ENCODE measurements around the gene CCDC148. TPM values are rescaled to one million over a fixed set of nuclear protein-coding genes. Genes with fewer than 3 reads are reported as not detected.

Gene CCDC148
- total RNA-seq, 8 experiments from 2014 or later, result 0.45 to 7.0 (median 1.5) TPM

GRCh38 chr2:158403237-158403636 lies 53.3 kb downstream of the CCDC148 start:
- in situ Hi-C loops (cut with MboI; ENCODE audit: low pct_unique_long_range_greater_than_20kb in 2 of 9, low sequenced_read_pairs in 9 of 9, unreplicated experiment in 9 of 9), result no loop called here
- no peaks in the 10 kb centered on the region for H3K4me1 ChIP-seq (replicated peaks in 1 of 2)
- WGBS, 10 experiments, result 67 to 100% (median 100%) methylated on average over 1 of the region's 1 CpG; no CpG with 5 or more reads in 5 of the 10 experiments
- no peak overlapping the region for H3K27ac ChIP-seq
- H3K4me3 ChIP-seq, result no peak overlapping the region
- peak in 1 of 8 experiments; percentile 46 for ATAC-seq (replicated peaks in 6 of 8)

GRCh38 chr2:158402665-158403064 lies 53.9 kb downstream of the CCDC148 start:
- no peaks in the 10 kb centered on the region for H3K4me1 ChIP-seq (replicated peaks in 1 of 2)
- no peak overlapping the region for H3K4me3 ChIP-seq
- WGBS, 10 experiments, result 15 to 100% (median 78%) methylated on average over 1 to 2 of the region's 2 CpGs; no CpG with 5 or more reads in 1 of the 10 experiments
- in situ Hi-C loops (cut with MboI; ENCODE audit: low pct_unique_long_range_greater_than_20kb in 2 of 9, low sequenced_read_pairs in 9 of 9, unreplicated experiment in 9 of 9), result no loop called here
- no peak for ATAC-seq (replicated peaks in 6 of 8)
- no peak overlapping the region for H3K27ac ChIP-seq

- no peak overlapping the region for H3K27ac ChIP-seq
- peaks cover 0 to 2% of the 10 kb centered on the region in 2 donors for H3K4me1 ChIP-seq (replicated peaks in 1 of 2)
- 63 to 100% (median 80%) methylated on average over 1 of the region's 1 CpG; no CpG with 5 or more reads in 7 of the 10 experiments for WGBS, 10 experiments
- no peak overlapping the region for H3K4me3 ChIP-seq
- in situ Hi-C loops (cut with MboI; ENCODE audit: low pct_unique_long_range_greater_than_20kb in 2 of 9, low sequenced_read_pairs in 9 of 9, unreplicated experiment in 9 of 9), result no loop called here
- peak in 2 of 8 experiments; percentile 16 to 67 for ATAC-seq (replicated peaks in 6 of 8)
Observed at GRCh38 chr2:158395166-158395565, 61.4 kb downstream of the CCDC148 start.

DNA sequence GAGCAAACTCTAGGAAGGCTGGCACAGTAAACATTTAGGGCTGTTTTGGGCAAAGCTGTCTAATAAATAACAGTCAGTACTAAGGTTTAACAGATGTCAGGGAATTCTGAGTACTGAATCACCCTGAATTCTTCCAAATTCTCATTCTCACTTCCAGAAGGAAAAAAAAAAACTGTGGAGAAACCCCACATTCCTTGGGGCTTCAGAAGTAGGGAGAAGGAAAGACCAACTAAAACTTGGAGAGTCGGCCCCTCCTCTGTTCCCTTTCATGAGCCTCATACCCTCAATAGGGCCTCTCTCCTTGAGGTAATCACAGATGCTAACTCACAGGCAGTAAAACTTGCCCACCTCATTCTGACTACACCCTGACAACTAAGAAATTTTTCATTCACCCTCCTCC lies 62.1 kb downstream of the CCDC148 start:
- Histone ChIP-seq H3K4me1 (replicated peaks in 1 of 2) (peaks cover 0 to 2% of the 10 kb centered on the region in 2 donors), H3K4me3 (no peak overlapping the region), H3K27ac (no peak overlapping the region)
- WGBS, 10 experiments, result 20 to 44% (median 31%) methylated on average over 1 of the region's 1 CpG; no CpG with 5 or more reads in 6 of the 10 experiments
- ATAC-seq (replicated peaks in 6 of 8), result no peak
- in situ Hi-C loops (cut with MboI; ENCODE audit: low pct_unique_long_range_greater_than_20kb in 2 of 9, low sequenced_read_pairs in 9 of 9, unreplicated experiment in 9 of 9), result no loop called here

DNA sequence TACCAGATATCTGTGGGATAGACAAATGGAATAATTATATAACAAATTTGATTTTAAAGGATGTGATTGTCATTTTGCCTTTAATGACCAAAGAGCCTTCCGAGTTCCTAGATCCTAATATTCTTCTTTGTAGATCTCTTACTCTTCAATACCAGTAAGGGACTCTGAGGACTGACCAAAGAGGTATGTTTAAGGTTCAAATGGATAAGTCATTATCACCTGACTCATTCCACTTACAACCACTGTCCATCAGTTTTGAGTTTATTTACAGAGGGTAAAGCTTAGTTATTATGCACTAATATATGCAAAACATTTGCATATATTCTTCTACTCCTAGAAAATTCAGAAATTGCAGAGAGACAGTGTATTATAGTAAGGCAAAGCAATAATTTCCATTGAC lies 62.7 kb downstream of the CCDC148 start:
- ATAC-seq (replicated peaks in 6 of 8), result no peak
- Histone ChIP-seq H3K27ac (no peak overlapping the region), H3K4me1 (replicated peaks in 1 of 2) (peaks cover 0 to 2% of the 10 kb centered on the region in 2 donors), H3K4me3 (no peak overlapping the region)
- in situ Hi-C loops (cut with MboI; ENCODE audit: low pct_unique_long_range_greater_than_20kb in 2 of 9, low sequenced_read_pairs in 9 of 9, unreplicated experiment in 9 of 9), result no loop called here
- 25 to 100% (median 50%) methylated on average over 1 of the region's 1 CpG; no CpG with 5 or more reads in 3 of the 10 experiments for WGBS, 10 experiments

DNA sequence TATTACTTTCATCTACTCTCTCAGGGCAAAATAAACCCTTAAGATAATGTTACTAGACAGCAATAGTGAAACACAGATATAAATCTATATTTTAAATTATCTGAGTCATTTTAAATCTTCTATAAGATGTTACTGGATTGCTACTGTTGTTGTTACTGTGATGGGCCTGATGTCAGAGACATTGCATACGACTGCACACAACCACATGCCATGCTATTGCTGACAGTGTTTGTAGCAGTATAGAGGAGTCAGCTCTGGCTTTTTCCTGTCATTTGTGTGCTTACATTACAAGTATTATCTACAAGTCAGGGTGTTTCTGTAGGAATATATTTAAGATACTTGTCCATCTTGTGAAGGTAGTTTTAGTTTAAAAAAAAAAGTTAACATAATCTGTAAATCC lies 63.9 kb downstream of the CCDC148 start:
- 0 to 60% (median 6%) methylated on average over 1 of the region's 1 CpG; no CpG with 5 or more reads in 4 of the 10 experiments for WGBS, 10 experiments
- Histone ChIP-seq H3K27ac (no peak overlapping the region), H3K4me1 (replicated peaks in 1 of 2) (peaks cover 0 to 2% of the 10 kb centered on the region in 2 donors), H3K4me3 (no peak overlapping the region)
- ATAC-seq (replicated peaks in 6 of 8), result peak in 3 of 8 experiments; percentile 54 to 63 (median 62)
- in situ Hi-C loops (cut with MboI; ENCODE audit: low pct_unique_long_range_greater_than_20kb in 2 of 9, low sequenced_read_pairs in 9 of 9, unreplicated experiment in 9 of 9), result no loop called here

DNA sequence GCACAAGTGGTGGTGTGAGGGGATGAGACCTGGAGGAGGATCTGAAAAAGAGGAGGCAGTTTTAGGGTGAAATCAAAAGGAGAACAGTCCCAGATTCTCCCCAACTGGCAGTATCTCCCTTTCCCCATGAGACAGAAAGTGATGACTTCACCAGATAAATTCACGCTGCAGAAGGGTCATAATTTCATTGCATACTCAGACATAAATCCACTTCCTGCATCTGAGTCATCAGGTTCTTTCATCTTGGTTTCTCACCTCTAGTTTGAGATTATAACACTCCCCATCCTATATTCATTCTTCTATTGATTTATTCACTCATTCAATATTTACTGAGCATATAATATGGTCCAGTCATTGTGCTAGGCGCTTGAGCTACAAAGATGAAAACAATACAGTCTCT lies 64.7 kb downstream of the CCDC148 start:
- Histone ChIP-seq H3K4me3 (no peak overlapping the region), H3K4me1 (replicated peaks in 1 of 2) (peaks cover 0 to 2% of the 10 kb centered on the region in 2 donors), H3K27ac (no peak overlapping the region)
- in situ Hi-C loops (cut with MboI; ENCODE audit: low pct_unique_long_range_greater_than_20kb in 2 of 9, low sequenced_read_pairs in 9 of 9, unreplicated experiment in 9 of 9), result no loop called here
- peak in 5 of 8 experiments; percentile 42 to 81 (median 69) for ATAC-seq (replicated peaks in 6 of 8)
- WGBS, 10 experiments, result 50 to 100% (median 83%) methylated on average over 1 to 2 of the region's 2 CpGs; no CpG with 5 or more reads in 1 of the 10 experiments

- H3K4me1 ChIP-seq (replicated peaks in 1 of 2), result peaks cover 0 to 2% of the 10 kb centered on the region in 2 donors
- H3K27ac ChIP-seq, result no peak overlapping the region
- in situ Hi-C loops (cut with MboI; ENCODE audit: low pct_unique_long_range_greater_than_20kb in 2 of 9, low sequenced_read_pairs in 9 of 9, unreplicated experiment in 9 of 9), result no loop called here
- no peak overlapping the region for H3K4me3 ChIP-seq
- ATAC-seq (replicated peaks in 6 of 8), result peak in 1 of 8 experiments; percentile 42
Observed at GRCh38 chr2:158391361-158391760, 65.2 kb downstream of the CCDC148 start.

- no peak overlapping the region for H3K27ac ChIP-seq
- no peak for ATAC-seq (replicated peaks in 6 of 8)
- in situ Hi-C loops (cut with MboI; ENCODE audit: low pct_unique_long_range_greater_than_20kb in 2 of 9, low sequenced_read_pairs in 9 of 9, unreplicated experiment in 9 of 9), result no loop called here
- H3K4me3 ChIP-seq, result no peak overlapping the region
- WGBS, 10 experiments, result 50 to 100% (median 83%) methylated on average over 1 of the region's 1 CpG; no CpG with 5 or more reads in 5 of the 10 experiments
- H3K4me1 ChIP-seq (replicated peaks in 1 of 2), result no peaks in the 10 kb centered on the region
Observed at GRCh38 chr2:158388159-158388558, 68.4 kb downstream of the CCDC148 start.

DNA sequence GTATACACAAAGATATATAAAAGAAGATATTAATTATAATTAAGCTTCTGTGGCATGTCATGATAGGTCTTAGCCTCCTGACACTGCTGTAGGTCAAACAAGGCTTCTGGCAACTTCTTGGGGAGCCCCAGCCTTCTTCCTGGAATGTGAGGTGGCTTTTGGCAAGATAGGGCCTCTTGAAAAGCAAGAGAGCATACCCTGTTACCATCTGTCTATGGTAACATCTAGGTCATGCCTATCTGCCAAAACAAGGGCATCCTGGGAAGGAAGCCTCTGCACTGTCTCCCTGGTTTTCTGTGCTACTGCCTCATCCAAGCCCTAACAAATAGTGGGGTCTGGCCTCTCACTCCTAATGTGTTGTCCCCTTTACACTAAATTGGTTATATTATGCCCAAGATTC lies 70.9 kb downstream of the CCDC148 start:
- Histone ChIP-seq H3K4me3 (no peak overlapping the region), H3K27ac (no peak overlapping the region), H3K4me1 (replicated peaks in 1 of 2) (no peaks in the 10 kb centered on the region)
- no peak for ATAC-seq (replicated peaks in 6 of 8)
- in situ Hi-C loops (cut with MboI; ENCODE audit: low pct_unique_long_range_greater_than_20kb in 2 of 9, low sequenced_read_pairs in 9 of 9, unreplicated experiment in 9 of 9), result no loop called here

- no peak overlapping the region for H3K4me3 ChIP-seq
- in situ Hi-C loops (cut with MboI; ENCODE audit: low pct_unique_long_range_greater_than_20kb in 2 of 9, low sequenced_read_pairs in 9 of 9, unreplicated experiment in 9 of 9), result no loop called here
- 40 to 100% (median 79%) methylated on average over 1 to 3 of the region's 3 CpGs; no CpG with 5 or more reads in 1 of the 10 experiments for WGBS, 10 experiments
- no peaks in the 10 kb centered on the region for H3K4me1 ChIP-seq (replicated peaks in 1 of 2)
- no peak overlapping the region for H3K27ac ChIP-seq
- no peak for ATAC-seq (replicated peaks in 6 of 8)
Observed at GRCh38 chr2:158381978-158382377, 74.6 kb downstream of the CCDC148 start.

- no peak for ATAC-seq (replicated peaks in 6 of 8)
- in situ Hi-C loops (cut with MboI; ENCODE audit: low pct_unique_long_range_greater_than_20kb in 2 of 9, low sequenced_read_pairs in 9 of 9, unreplicated experiment in 9 of 9), result no loop called here
- H3K4me3 ChIP-seq, result no peak overlapping the region
- H3K27ac ChIP-seq, result no peak overlapping the region
- H3K4me1 ChIP-seq (replicated peaks in 1 of 2), result no peaks in the 10 kb centered on the region
- WGBS, 10 experiments, result 0 to 100% (median 87%) methylated on average over 1 to 3 of the region's 3 CpGs
Observed at GRCh38 chr2:158381205-158381604, 75.3 kb downstream of the CCDC148 start.

GRCh38 chr2:158380746-158381145 lies 75.8 kb downstream of the CCDC148 start:
- no peak overlapping the region for H3K27ac ChIP-seq
- no peak for ATAC-seq (replicated peaks in 6 of 8)
- no peaks in the 10 kb centered on the region for H3K4me1 ChIP-seq (replicated peaks in 1 of 2)
- in situ Hi-C loops (cut with MboI; ENCODE audit: low pct_unique_long_range_greater_than_20kb in 2 of 9, low sequenced_read_pairs in 9 of 9, unreplicated experiment in 9 of 9), result no loop called here
- H3K4me3 ChIP-seq, result no peak overlapping the region

- no peak overlapping the region for H3K27ac ChIP-seq
- H3K4me1 ChIP-seq (replicated peaks in 1 of 2), result no peaks in the 10 kb centered on the region
- 0 to 88% (median 83%) methylated on average over 1 of the region's 1 CpG; no CpG with 5 or more reads in 5 of the 10 experiments for WGBS, 10 experiments
- no peak for ATAC-seq (replicated peaks in 6 of 8)
- in situ Hi-C loops (cut with MboI; ENCODE audit: low pct_unique_long_range_greater_than_20kb in 2 of 9, low sequenced_read_pairs in 9 of 9, unreplicated experiment in 9 of 9), result no loop called here
- no peak overlapping the region for H3K4me3 ChIP-seq
Observed at GRCh38 chr2:158378926-158379325, 77.6 kb downstream of the CCDC148 start.

All from motor neuron (in vitro differentiated cells).